Thymus (tissue), 11 donors: ENCODE data around the gene DHTKD1. TPM values are rescaled to one million over a fixed set of nuclear protein-coding genes. Genes with fewer than 3 reads are reported as not detected.
"Not testable (repeated sequence)": the region's sequence is repeated elsewhere in the genome, so short reads cannot be mapped to it uniquely, and the experiment has no call there.

Experiments used
- DNase-seq, 9 donors: peaks; one replicate each; pipeline ENCODE4 v3.0.0-alpha.2; 2013; ENCODE audit warnings: low spot score in 9 of 9, low read depth in 6 of 9, missing footprints in 1 of 9
- H3K27ac ChIP-seq, 2 donors: one replicate each; pipeline ENCODE4 v1.5.1; 2013; ENCODE audit warnings: control low read depth in 1 of 2, low read depth in 1 of 2, low read length in 1 of 2, mild to moderate bottlenecking in 1 of 2, moderate library complexity in 1 of 2
- H3K27me3 ChIP-seq, 2 donors: one replicate each; pipeline ENCODE4 v1.5.1; 2013; ENCODE audit warnings: low read length in 1 of 2; ENCODE audit not compliant: control insufficient read depth in 2 of 2, insufficient read depth in 1 of 2
- H3K36me3 ChIP-seq, 2 donors: one replicate each; pipeline ENCODE4 v1.5.1; 2013; ENCODE audit warnings: low read length in 1 of 2, mild to moderate bottlenecking in 1 of 2, moderate library complexity in 1 of 2; ENCODE audit not compliant: control insufficient read depth in 2 of 2, insufficient read depth in 2 of 2
- H3K4me1 ChIP-seq, 2 donors: one replicate each; pipeline ENCODE4 v1.5.1; 2013; ENCODE audit warnings: low read length in 2 of 2; ENCODE audit not compliant: control insufficient read depth in 2 of 2, insufficient read depth in 2 of 2
- H3K4me3 ChIP-seq, 2 donors: one replicate each; pipeline ENCODE4 v1.5.1; 2013; ENCODE audit warnings: low read length in 2 of 2, control low read depth in 1 of 2, mild to moderate bottlenecking in 1 of 2
- H3K9me3 ChIP-seq, 2 donors: one replicate each; pipeline ENCODE4 v1.5.1; 2013; ENCODE audit warnings: low read length in 1 of 2, mild to moderate bottlenecking in 1 of 2; ENCODE audit not compliant: control insufficient read depth in 2 of 2, insufficient read depth in 1 of 2
- WGBS: extraction: QIAGEN DNeasy Blood & Tissue Kit; methylation state at CpG from one replicate; pipeline ENCODE4 v1.1.7; 2013; 5-methylcytosine and 5-hydroxymethylcytosine counted together
- polyA plus RNA-seq: library from polyadenylated mRNA; stranded (reverse); fragments of 200-250 nt; gene quantifications from one replicate; pipeline ENCODE4 v1.2.3, GENCODE V29; 2013
- total RNA-seq: library from RNA; stranded (reverse); fragments of 120-200 nt; gene quantifications from one replicate; pipeline ENCODE4 v1.2.4, GENCODE V29; 2013
- donor health status: healthy.

Gene DHTKD1
- total and polyA plus RNA-seq, 2 donors, result 10.5 to 14.4 TPM

DNA sequence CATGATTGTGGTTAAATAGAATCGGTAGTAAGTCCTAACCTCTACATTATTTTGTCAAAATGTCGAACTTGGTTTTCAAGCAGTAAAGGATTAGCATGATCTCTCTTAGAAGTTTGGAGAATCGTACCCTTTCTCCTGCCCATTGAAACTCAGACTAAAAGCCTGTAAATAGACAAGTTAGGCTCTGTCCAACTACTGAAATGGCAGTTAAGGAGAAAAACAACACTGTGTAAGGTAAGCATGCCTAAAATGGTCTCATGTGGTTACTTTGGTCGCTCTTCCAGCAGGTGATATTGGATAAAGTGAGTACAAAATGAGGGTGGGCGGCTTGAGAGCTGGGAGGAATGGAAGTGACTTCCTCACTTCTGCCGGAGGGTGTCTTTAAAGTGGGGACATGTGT is 85.8 kb downstream of the DHTKD1 start:
- WGBS, result 98% methylated on average over 6 of the region's 6 CpGs
- H3K4me3 ChIP-seq, result no peak overlapping the region
- H3K27me3 ChIP-seq, result no peaks in the 10 kb centered on the region
- DNase-seq, result no peak
- no peaks in the 10 kb centered on the region for H3K9me3 ChIP-seq
- H3K36me3 ChIP-seq, result peaks cover 32 to 40% of the 10 kb centered on the region in 2 donors
- no peak overlapping the region for H3K27ac ChIP-seq
- H3K4me1 ChIP-seq, result no peaks in the 10 kb centered on the region

GRCh38 chr10:12156367-12157123 is 87.8 kb downstream of the DHTKD1 start:
- Histone ChIP-seq H3K27me3 (no peaks in the 10 kb centered on the region), H3K36me3 (peaks cover 38 to 42% of the 10 kb centered on the region in 2 donors), H3K27ac (no peak overlapping the region), H3K4me3 (no peak overlapping the region), H3K9me3 (no peaks in the 10 kb centered on the region), H3K4me1 (no peaks in the 10 kb centered on the region)
- WGBS, result 94% methylated on average over 14 of the region's 14 CpGs
- no peak for DNase-seq

DNA sequence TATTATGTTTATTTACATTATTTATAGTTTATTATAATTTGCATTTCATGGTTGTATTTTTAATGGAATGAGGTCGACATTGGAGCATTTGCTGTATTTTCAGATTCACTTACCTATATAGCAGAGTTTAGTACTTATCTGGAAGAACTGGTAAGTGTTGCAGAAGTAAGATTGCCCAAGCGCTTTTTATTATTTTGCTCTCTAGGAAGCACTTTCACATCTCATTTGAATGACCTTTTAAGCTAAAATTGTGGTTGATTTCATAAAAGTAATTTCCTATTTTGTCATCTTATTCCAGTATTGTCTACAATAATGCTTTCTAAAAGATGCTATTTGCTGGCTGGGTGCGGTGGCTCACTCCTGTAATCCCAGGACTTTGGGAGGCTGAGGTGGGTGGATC is 89.4 kb downstream of the DHTKD1 start:
- no peak for DNase-seq
- Histone ChIP-seq H3K4me3 (no peak overlapping the region), H3K9me3 (no peaks in the 10 kb centered on the region), H3K4me1 (no peaks in the 10 kb centered on the region), H3K27me3 (no peaks in the 10 kb centered on the region), H3K36me3 (peaks cover 52 to 53% of the 10 kb centered on the region in 2 donors), H3K27ac (no peak overlapping the region)
- 95% methylated on average over 3 of the region's 3 CpGs for whole genome bisulfite sequencing

GRCh38 chr10:12160664-12161063 is 91.9 kb downstream of the DHTKD1 start:
- H3K4me3 ChIP-seq, result no peak overlapping the region
- no peak overlapping the region for H3K27ac ChIP-seq
- no peak for DNase-seq
- no peaks in the 10 kb centered on the region for H3K9me3 ChIP-seq
- H3K36me3 ChIP-seq, result peaks cover 49 to 66% of the 10 kb centered on the region in 2 donors
- 98% methylated on average over 5 of the region's 5 CpGs for WGBS
- H3K4me1 ChIP-seq, result no peaks in the 10 kb centered on the region
- no peaks in the 10 kb centered on the region for H3K27me3 ChIP-seq

- Histone ChIP-seq H3K4me1 (no peaks in the 10 kb centered on the region), H3K9me3 (no peaks in the 10 kb centered on the region), H3K36me3 (peaks cover 49 to 76% of the 10 kb centered on the region in 2 donors), H3K27me3 (no peaks in the 10 kb centered on the region), H3K27ac (no peak overlapping the region), H3K4me3 (no peak overlapping the region)
- no peak for DNase-seq
- WGBS, result 98% methylated on average over 6 of the region's 6 CpGs
These were observed 94.2 kb downstream of the DHTKD1 start for GRCh38 chr10:12162927-12163326.

GRCh38 chr10:12164085-12164484 is 95.3 kb downstream of the DHTKD1 start:
- DNase-seq, result no peak
- H3K4me3 ChIP-seq, result no peak overlapping the region
- peaks cover 50 to 77% of the 10 kb centered on the region in 2 donors for H3K36me3 ChIP-seq
- no peaks in the 10 kb centered on the region for H3K9me3 ChIP-seq
- 96% methylated on average over 12 of the region's 12 CpGs for WGBS
- H3K27me3 ChIP-seq, result no peaks in the 10 kb centered on the region
- H3K27ac ChIP-seq, result no peak overlapping the region
- H3K4me1 ChIP-seq, result no peaks in the 10 kb centered on the region

GRCh38 chr10:12165036-12165435 is 96.3 kb downstream of the DHTKD1 start:
- no peaks in the 10 kb centered on the region for H3K9me3 ChIP-seq
- H3K27me3 ChIP-seq, result no peaks in the 10 kb centered on the region
- H3K27ac ChIP-seq, result no peak overlapping the region
- H3K4me1 ChIP-seq, result no peaks in the 10 kb centered on the region
- peaks cover 56 to 78% of the 10 kb centered on the region in 2 donors for H3K36me3 ChIP-seq
- no peak overlapping the region for H3K4me3 ChIP-seq
- DNase-seq, result no peak
- 95% methylated on average over 3 of the region's 3 CpGs for WGBS

GRCh38 chr10:12165999-12166775 is 97.4 kb downstream of the DHTKD1 start:
- no peaks in the 10 kb centered on the region for H3K27me3 ChIP-seq
- H3K4me3 ChIP-seq, result no peak overlapping the region
- H3K36me3 ChIP-seq, result peaks cover 60 to 81% of the 10 kb centered on the region in 2 donors
- H3K9me3 ChIP-seq, result no peaks in the 10 kb centered on the region
- no peak for DNase-seq
- no peaks in the 10 kb centered on the region for H3K4me1 ChIP-seq
- no peak overlapping the region for H3K27ac ChIP-seq
- 97% methylated on average over 6 of the region's 6 CpGs for WGBS

- not testable (repeated sequence) for H3K4me1 ChIP-seq, H3K9me3 ChIP-seq
- 90% methylated on average over 6 of the region's 6 CpGs for WGBS
These were observed 102.8 kb downstream of the DHTKD1 start for GRCh38 chr10:12171512-12171911.

More at GRCh38 chr10:12171512-12171911, 102.8 kb downstream of the DHTKD1 start:
- H3K36me3 ChIP-seq, result peaks cover 67 to 76% of the 10 kb centered on the region in 2 donors
- H3K27ac ChIP-seq, H3K27me3 ChIP-seq, DNase-seq, H3K4me3 ChIP-seq: not testable (repeated sequence)
